PFSK-1 (cell line): Measurements from ENCODE around the gene DLGAP1.
A peak's percentile ranks its signal among the peaks of the same experiment; 100 is the strongest.

Source experiments
- FOXP2 ChIP-seq: optimal IDR thresholded peaks from 2 replicates; pipeline ENCODE3; 2011; ENCODE audit warnings: borderline replicate concordance, control low read depth, inconsistent platforms; ENCODE audit not compliant: insufficient read depth; ENCODE audit errors: extremely low read length, extremely low read depth
- POLR2AphosphoS5 ChIP-seq: IDR thresholded peaks from 2 replicates; pipeline ENCODE4 v1.6.1; 2012; ENCODE audit warnings: low read depth, mild to moderate bottlenecking, control low read depth, low read length, moderate library complexity
- REST ChIP-seq, 2 experiments: IDR thresholded peaks; 2 replicates each; pipeline versions ENCODE4 v1.6.1 to v1.8.0; 2011 to 2012; ENCODE audit warnings: low read depth in 2 of 2, low read length in 2 of 2, control low read depth in 1 of 2, inconsistent platforms in 1 of 2, mild to moderate bottlenecking in 1 of 2, moderate library complexity in 1 of 2; ENCODE audit not compliant: insufficient read depth in 1 of 2
- SIN3A ChIP-seq: IDR thresholded peaks from 2 replicates; pipeline ENCODE4 v1.6.1; 2012; ENCODE audit warnings: mild to moderate bottlenecking, low read length, moderate library complexity, borderline replicate concordance; ENCODE audit not compliant: insufficient read depth
- TAF1 ChIP-seq: IDR thresholded peaks from 2 replicates; pipeline ENCODE4 v1.6.1; 2012; ENCODE audit warnings: low read length, control low read depth, borderline replicate concordance; ENCODE audit not compliant: insufficient read depth

The DLGAP1 gene

GRCh38 chr18:3950668-3951404 lies 504.3 kb downstream of the DLGAP1 start:
- TF ChIP-seq SIN3A = no peak
- no peak for TF ChIP-seq POLR2AphosphoS5
- TF ChIP-seq TAF1 = no peak
- no peak for TF ChIP-seq REST (IDR thresholded peaks at IDR 0.05; ENCODE audit: insufficient read depth in 1 of 2, low read depth in 2 of 2, low read length in 2 of 2)
- TF ChIP-seq FOXP2 = no peak

GRCh38 chr18:3948958-3949357 lies 506.1 kb downstream of the DLGAP1 start:
- no peak for TF ChIP-seq SIN3A

GRCh38 chr18:3947383-3947782 lies 507.7 kb downstream of the DLGAP1 start:
- TF ChIP-seq POLR2AphosphoS5 (no peak), FOXP2 (no peak), REST (IDR thresholded peaks at IDR 0.05; ENCODE audit: insufficient read depth in 1 of 2, low read depth in 2 of 2, low read length in 2 of 2) (no peak), SIN3A (no peak), TAF1 (no peak)

GRCh38 chr18:3935305-3935704 lies 519.8 kb downstream of the DLGAP1 start:
- TF ChIP-seq POLR2AphosphoS5 (0 out of 2 replicates have a peak, but pooled peaks have one; percentile 34), SIN3A (no peak), TAF1 (no peak)

GRCh38 chr18:3932276-3932675 lies 522.8 kb downstream of the DLGAP1 start:
- TF ChIP-seq POLR2AphosphoS5 (no peak), FOXP2 (no peak), REST (IDR thresholded peaks at IDR 0.05; ENCODE audit: insufficient read depth in 1 of 2, low read depth in 2 of 2, low read length in 2 of 2) (no peak), TAF1 (no peak), SIN3A (no peak)

- TF ChIP-seq FOXP2 = no peak
Measured at GRCh38 chr18:3931542-3932112, 523.5 kb downstream of the DLGAP1 start.

GRCh38 chr18:3931013-3931315 lies 524.1 kb downstream of the DLGAP1 start:
- TF ChIP-seq REST (IDR thresholded peaks at IDR 0.05; ENCODE audit: insufficient read depth in 1 of 2, low read depth in 2 of 2, low read length in 2 of 2) = no peak
- no peak for TF ChIP-seq FOXP2
- TF ChIP-seq TAF1 = no peak
- TF ChIP-seq SIN3A = no peak
- no peak for TF ChIP-seq POLR2AphosphoS5
